Tibial nerve (tissue), 4 donors: ENCODE results near the gene PARP14.

Experiments used
- EP300 ChIP-seq, 2 donors: sonication (generic); formaldehyde crosslinking; IDR thresholded peaks; one replicate each; pipeline ENCODE4 v1.6.1; 2017; ENCODE audit warnings: antibody characterized with exemption in 2 of 2, mild to moderate bottlenecking in 1 of 2
- TF ChIP-seq, protein P1 (sequence below), 5 experiments: fragments of 200-600 bp in 3 of 5; fragments of 450-650 bp in 2 of 5; sonication (generic) in 3 of 5; IDR thresholded peaks; one replicate each; pipeline ENCODE4 v1.5.1; 2016 to 2019; ENCODE audit warnings: antibody characterized with exemption in 5 of 5, mild to moderate bottlenecking in 3 of 5, moderate library complexity in 2 of 5

DNA sequence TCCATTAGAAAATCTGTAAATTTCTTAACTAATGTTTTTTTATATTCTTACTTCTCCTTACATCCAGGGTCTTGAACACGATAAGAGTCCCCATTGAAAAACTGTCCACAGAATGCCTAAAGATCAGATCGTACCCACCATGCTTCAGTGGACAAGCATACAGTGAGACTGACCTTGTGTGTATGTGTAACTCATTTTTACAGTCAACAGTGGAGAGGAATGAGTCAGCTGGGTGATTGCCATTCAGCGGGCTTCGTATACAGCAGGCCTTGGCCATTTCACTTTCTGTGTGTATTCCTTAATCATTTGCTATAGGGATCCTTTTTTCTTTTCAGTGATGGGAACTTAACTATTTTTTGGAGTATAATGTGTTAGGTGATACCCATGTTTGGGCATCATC, 10.6 kb downstream of the PARP14 start:
- TF ChIP-seq EP300 (IDR thresholded peaks at IDR 0.05) = no peak
- TF ChIP-seq, protein P1, sequence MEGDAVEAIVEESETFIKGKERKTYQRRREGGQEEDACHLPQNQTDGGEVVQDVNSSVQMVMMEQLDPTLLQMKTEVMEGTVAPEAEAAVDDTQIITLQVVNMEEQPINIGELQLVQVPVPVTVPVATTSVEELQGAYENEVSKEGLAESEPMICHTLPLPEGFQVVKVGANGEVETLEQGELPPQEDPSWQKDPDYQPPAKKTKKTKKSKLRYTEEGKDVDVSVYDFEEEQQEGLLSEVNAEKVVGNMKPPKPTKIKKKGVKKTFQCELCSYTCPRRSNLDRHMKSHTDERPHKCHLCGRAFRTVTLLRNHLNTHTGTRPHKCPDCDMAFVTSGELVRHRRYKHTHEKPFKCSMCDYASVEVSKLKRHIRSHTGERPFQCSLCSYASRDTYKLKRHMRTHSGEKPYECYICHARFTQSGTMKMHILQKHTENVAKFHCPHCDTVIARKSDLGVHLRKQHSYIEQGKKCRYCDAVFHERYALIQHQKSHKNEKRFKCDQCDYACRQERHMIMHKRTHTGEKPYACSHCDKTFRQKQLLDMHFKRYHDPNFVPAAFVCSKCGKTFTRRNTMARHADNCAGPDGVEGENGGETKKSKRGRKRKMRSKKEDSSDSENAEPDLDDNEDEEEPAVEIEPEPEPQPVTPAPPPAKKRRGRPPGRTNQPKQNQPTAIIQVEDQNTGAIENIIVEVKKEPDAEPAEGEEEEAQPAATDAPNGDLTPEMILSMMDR (IDR thresholded peaks at IDR 0.05) = no peak
